GM21528 (cell line): ENCODE results near the gene FUCA1.
A peak's percentile ranks its signal among the peaks of the same experiment; 100 is the strongest.
"Not testable (repeated sequence)": the region's sequence is repeated elsewhere in the genome, so short reads cannot be mapped to it uniquely, and the experiment has no call there.

ENCODE experiments used
- ATAC-seq: cut with Tn5 transposase; IDR thresholded peaks from one replicate; pipeline ENCODE4 v1.9.1; 2021; ENCODE audit warnings: mild to moderate bottlenecking, moderate library complexity; ENCODE audit not compliant: unreplicated experiment, low FRiP score

FUCA1 gene

GRCh38 chr1:23804183-23804835 lies 63.8 kb downstream of the FUCA1 start:
- no peak for ATAC-seq

GRCh38 chr1:23803674-23804073 lies 64.4 kb downstream of the FUCA1 start:
- ATAC-seq, result no peak

- not testable (repeated sequence) for ATAC-seq
Measured at GRCh38 chr1:23802809-23803342, 65.2 kb downstream of the FUCA1 start.

GRCh38 chr1:23801876-23802275 lies 66.2 kb downstream of the FUCA1 start:
- ATAC-seq, result no peak

- no peak for ATAC-seq
Measured at GRCh38 chr1:23801338-23801748, 66.7 kb downstream of the FUCA1 start.

GRCh38 chr1:23800400-23801337 lies 67.4 kb downstream of the FUCA1 start, which contains the start of gene GALE:
Gene GALE (minus strand): TSS chr1:23800754. CDS start chr1:23799007, 1,747 bp downstream.
- ATAC-seq, result peak; percentile 65

- ATAC-seq, result peak; percentile 13
Measured at GRCh38 chr1:23799570-23800399, 68.3 kb downstream of the FUCA1 start.

- no peak for ATAC-seq
Measured at GRCh38 chr1:23799255-23799569, 68.9 kb downstream of the FUCA1 start.

GRCh38 chr1:23798662-23799142 lies 69.4 kb downstream of the FUCA1 start:
- ATAC-seq, result no peak

GRCh38 chr1:23797478-23798448 lies 70.3 kb downstream of the FUCA1 start:
- ATAC-seq, result no peak

GRCh38 chr1:23796466-23797271 lies 71.4 kb downstream of the FUCA1 start:
- ATAC-seq, result no peak

GRCh38 chr1:23795676-23796465 lies 72.2 kb downstream of the FUCA1 start:
- ATAC-seq, result no peak
